Stomach (tissue), 4 donors: ENCODE measurements around the gene PPM1G.

Source experiments
- CTCF ChIP-seq, 7 experiments: fragments of 450-650 bp in 4 of 7; fragments of 200-600 bp in 3 of 7; sonication (generic) in 3 of 7; IDR thresholded peaks; one replicate each; pipeline ENCODE4 v1.5.1; 2016 to 2019; ENCODE audit warnings: antibody characterized with exemption in 7 of 7, control low read depth in 2 of 7, mild to moderate bottlenecking in 1 of 7
- POLR2A ChIP-seq, 4 donors: fragments of 450-650 bp; IDR thresholded peaks; one replicate each; pipeline ENCODE4 v1.6.1; 2016; ENCODE audit warnings: antibody characterized with exemption in 4 of 4, control low read depth in 2 of 4, mild to moderate bottlenecking in 1 of 4, moderate library complexity in 1 of 4
- POLR2AphosphoS5 ChIP-seq, 3 donors: sonication (generic); formaldehyde crosslinking; IDR thresholded peaks; one replicate each; pipeline ENCODE4 v1.6.1; 2016; ENCODE audit warnings: antibody characterized with exemption in 3 of 3

- TF ChIP-seq CTCF (IDR thresholded peaks at IDR 0.05) (no peak), POLR2A (IDR thresholded peaks at IDR 0.05) (no peak), POLR2AphosphoS5 (IDR thresholded peaks at IDR 0.05) (no peak)
Measured at GRCh38 chr2:27363933-27364332, 45.5 kb downstream of the PPM1G start.
